Stomach (tissue), 9 donors: ENCODE data around the gene EMILIN1. TPM values are rescaled to one million over a fixed set of nuclear protein-coding genes. Genes with fewer than 3 reads are reported as not detected.

Source experiments
- DNase-seq, 2 donors: peaks; one replicate each; pipeline versions ENCODE4 v3.0.0 to v3.0.0-alpha.2; 2013 to 2019
- H3K27ac ChIP-seq, 5 donors: fragments of 200-600 bp in 4 of 5; sonication (generic) in 4 of 5; one replicate each; pipeline ENCODE4 v1.5.1; 2013 to 2019; ENCODE audit warnings: mild to moderate bottlenecking in 1 of 5, moderate library complexity in 1 of 5
- H3K27me3 ChIP-seq, 3 donors: fragments of 200-600 bp; sonication (generic); one replicate each; pipeline ENCODE4 v1.5.1; 2017 to 2019; ENCODE audit warnings: mixed run types in 1 of 3
- H3K36me3 ChIP-seq, 4 donors: fragments of 200-600 bp; sonication (generic); 1 replicate in 3 of 4; 2 replicates in 1 of 4; pipeline ENCODE4 v1.5.1; 2016 to 2019
- H3K4me1 ChIP-seq, 4 donors: fragments of 200-600 bp; sonication (generic); one replicate each; pipeline ENCODE4 v1.5.1; 2016 to 2019
- H3K4me3 ChIP-seq, 4 donors: fragments of 200-600 bp; sonication (generic) in 3 of 4; one replicate each; pipeline ENCODE4 v1.5.1; 2016 to 2019; ENCODE audit warnings: mild to moderate bottlenecking in 1 of 4
- H3K9me3 ChIP-seq, 4 donors: fragments of 200-600 bp; sonication (generic); one replicate each; pipeline ENCODE4 v1.5.1; 2016 to 2019
- EP300 ChIP-seq: sonication (generic); formaldehyde crosslinking; IDR thresholded peaks from one replicate; pipeline ENCODE4 v1.6.1; 2017; ENCODE audit warnings: antibody characterized with exemption
- POLR2A ChIP-seq, 4 donors: fragments of 450-650 bp; IDR thresholded peaks; one replicate each; pipeline ENCODE4 v1.6.1; 2016; ENCODE audit warnings: antibody characterized with exemption in 4 of 4, control low read depth in 2 of 4, mild to moderate bottlenecking in 1 of 4, moderate library complexity in 1 of 4
- POLR2AphosphoS5 ChIP-seq, 3 donors: sonication (generic); formaldehyde crosslinking; IDR thresholded peaks; one replicate each; pipeline ENCODE4 v1.6.1; 2016; ENCODE audit warnings: antibody characterized with exemption in 3 of 3
- WGBS, 5 donors: extraction: QIAGEN DNeasy Blood & Tissue Kit in 3 of 5; methylation state at CpG; one replicate each; pipeline versions ENCODE4 v1.1.5 to v1.1.7; 2013 to 2018; 5-methylcytosine and 5-hydroxymethylcytosine counted together
- intact Hi-C: fragments of 100-400 bp; cut with DNase I; formaldehyde crosslinking; loops from one replicate; pipeline ENCODE4 v1.15.1; 2023; ENCODE audit warnings: low total_unique reads
- polyA plus RNA-seq, 3 donors: library from polyadenylated mRNA; stranded (reverse); fragments of 200-250 nt; gene quantifications; one replicate each; pipeline ENCODE4 v1.2.3, GENCODE V29; 2013
- total RNA-seq, 5 donors: library from RNA; depleted of rRNA; stranded (reverse); fragments of >200 nt; gene quantifications; one replicate each; pipeline versions ENCODE4 v1.1.0 to v1.2.3, GENCODE V29; 2014 to 2016
- TF ChIP-seq, protein P1 (sequence below), 7 experiments: fragments of 450-650 bp in 4 of 7; fragments of 200-600 bp in 3 of 7; sonication (generic) in 3 of 7; IDR thresholded peaks; one replicate each; pipeline ENCODE4 v1.5.1; 2016 to 2019; ENCODE audit warnings: antibody characterized with exemption in 7 of 7, control low read depth in 2 of 7, mild to moderate bottlenecking in 1 of 7
- donor health status: healthy with polysubstance abuse.
- donor health status: Bipolar disorder and iron deficiency.
- donor health status: healthy.

Gene EMILIN1
- total and polyA plus RNA-seq, 8 donors, result 17.5 to 208 (median 52.1) TPM

DNA sequence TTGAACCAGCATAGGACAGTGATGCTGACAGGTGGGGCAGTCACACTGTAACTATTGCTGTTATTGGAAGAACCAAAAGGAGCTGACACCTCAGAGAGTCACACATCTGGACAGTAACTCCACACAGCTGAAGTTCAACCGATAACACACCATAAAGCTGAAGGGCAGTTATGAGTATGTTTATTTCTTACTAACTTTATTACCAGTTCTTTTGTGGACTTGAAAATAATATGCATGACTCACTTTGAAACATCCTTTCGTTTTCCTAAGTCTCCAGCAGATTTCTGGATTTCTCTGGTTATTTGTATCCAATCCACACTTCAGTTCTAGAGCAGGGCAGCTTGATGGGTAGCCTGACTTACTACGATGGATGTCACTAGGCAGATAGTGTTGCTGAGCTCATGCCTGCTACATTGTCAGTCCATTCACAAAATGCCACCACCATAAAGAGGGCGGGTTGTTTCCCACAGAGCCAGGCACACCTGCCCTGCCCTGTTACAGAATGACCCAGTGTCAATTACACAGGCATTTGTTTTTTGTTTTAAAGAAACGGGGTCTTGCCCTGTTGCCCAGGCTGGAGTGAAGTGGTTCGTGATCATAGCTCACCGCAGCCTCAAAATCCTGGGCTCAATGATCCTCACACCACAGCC lies 35.3 kb upstream of the EMILIN1 start:
- Histone ChIP-seq H3K27ac (no peak overlapping the region), H3K9me3 (no peaks in the 10 kb centered on the region), H3K4me1 (peaks cover 0 to 12% (median 0%) of the 10 kb centered on the region in 4 donors), H3K36me3 (peaks cover 33 to 50% (median 38%) of the 10 kb centered on the region in 4 donors), H3K27me3 (no peaks in the 10 kb centered on the region), H3K4me3 (no peak overlapping the region)
- 85 to 91% (median 88%) methylated on average over 7 of the region's 7 CpGs for WGBS, 5 donors
- TF ChIP-seq EP300 (no peak), POLR2A (IDR thresholded peaks at IDR 0.05) (no peak), POLR2AphosphoS5 (IDR thresholded peaks at IDR 0.05) (no peak)
- TF ChIP-seq, protein P1, sequence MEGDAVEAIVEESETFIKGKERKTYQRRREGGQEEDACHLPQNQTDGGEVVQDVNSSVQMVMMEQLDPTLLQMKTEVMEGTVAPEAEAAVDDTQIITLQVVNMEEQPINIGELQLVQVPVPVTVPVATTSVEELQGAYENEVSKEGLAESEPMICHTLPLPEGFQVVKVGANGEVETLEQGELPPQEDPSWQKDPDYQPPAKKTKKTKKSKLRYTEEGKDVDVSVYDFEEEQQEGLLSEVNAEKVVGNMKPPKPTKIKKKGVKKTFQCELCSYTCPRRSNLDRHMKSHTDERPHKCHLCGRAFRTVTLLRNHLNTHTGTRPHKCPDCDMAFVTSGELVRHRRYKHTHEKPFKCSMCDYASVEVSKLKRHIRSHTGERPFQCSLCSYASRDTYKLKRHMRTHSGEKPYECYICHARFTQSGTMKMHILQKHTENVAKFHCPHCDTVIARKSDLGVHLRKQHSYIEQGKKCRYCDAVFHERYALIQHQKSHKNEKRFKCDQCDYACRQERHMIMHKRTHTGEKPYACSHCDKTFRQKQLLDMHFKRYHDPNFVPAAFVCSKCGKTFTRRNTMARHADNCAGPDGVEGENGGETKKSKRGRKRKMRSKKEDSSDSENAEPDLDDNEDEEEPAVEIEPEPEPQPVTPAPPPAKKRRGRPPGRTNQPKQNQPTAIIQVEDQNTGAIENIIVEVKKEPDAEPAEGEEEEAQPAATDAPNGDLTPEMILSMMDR (IDR thresholded peaks at IDR 0.05), result no peak
- intact Hi-C loops, result no loop called here
- no peak for DNase-seq

DNA sequence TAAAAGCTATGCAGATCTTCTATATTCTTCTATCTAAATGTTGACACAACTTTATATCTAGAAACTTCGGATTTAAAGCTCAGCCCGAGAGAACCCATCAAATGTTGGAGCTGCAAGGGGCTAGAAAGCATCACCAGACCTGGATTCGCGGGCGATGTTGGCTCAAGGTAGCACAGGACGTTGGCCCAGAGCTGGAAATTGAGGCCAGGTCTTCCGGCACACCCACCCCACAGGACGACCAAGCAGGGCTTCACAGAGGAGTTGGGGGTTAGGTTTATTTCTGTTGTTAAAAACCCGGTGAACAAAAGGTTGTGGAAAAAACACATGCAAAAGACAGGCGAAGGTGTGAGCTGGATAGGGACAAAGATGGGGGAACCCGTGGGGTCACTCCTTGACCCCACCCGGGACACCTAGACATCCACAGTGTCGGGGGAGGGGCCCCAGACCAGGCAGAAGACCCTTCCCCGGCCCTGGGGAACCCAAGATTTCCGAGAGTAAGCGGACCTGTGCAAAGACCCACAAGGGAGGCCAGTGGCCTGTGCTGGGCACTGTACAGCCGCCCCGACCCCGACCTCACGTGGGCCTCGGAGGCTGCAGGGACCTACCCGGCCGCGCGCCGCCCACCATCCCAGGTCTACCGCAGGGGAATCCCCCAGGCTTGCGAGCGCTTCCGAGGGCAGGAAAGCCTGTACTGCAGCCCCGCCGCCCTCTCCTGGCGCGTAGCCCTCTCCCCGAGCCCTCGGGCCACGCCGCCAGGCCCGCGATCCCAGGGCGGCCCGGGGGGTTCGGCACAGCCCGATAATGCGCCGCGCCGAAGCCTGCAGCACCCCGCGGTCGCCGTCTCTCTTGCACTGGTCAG lies 28.8 kb upstream of the EMILIN1 start:
- Histone ChIP-seq H3K36me3 (peaks cover 7 to 18% (median 15%) of the 10 kb centered on the region in 4 donors), H3K27ac (peak overlapping the region; percentile 83 to 94 (median 92)), H3K27me3 (no peaks in the 10 kb centered on the region), H3K4me3 (peak overlapping the region; percentile 87 to 96 (median 92)), H3K4me1 (peaks cover 6 to 29% (median 25%) of the 10 kb centered on the region in 4 donors), H3K9me3 (no peaks in the 10 kb centered on the region)
- intact Hi-C loops, result no loop called here
- WGBS, 5 donors, result 10 to 31% (median 12%) methylated on average over 15 to 52 of the region's 52 CpGs
- TF ChIP-seq POLR2AphosphoS5 (IDR thresholded peaks at IDR 0.05), result no peak
- TF ChIP-seq POLR2A (IDR thresholded peaks at IDR 0.05), result no peak
- TF ChIP-seq, protein P1 (IDR thresholded peaks at IDR 0.05), result no peak
- TF ChIP-seq EP300, result no peak
- peak in 1 of 2 donors; percentile 80 for DNase-seq

- DNase-seq, result peak; percentile 93 to 98
- TF ChIP-seq POLR2AphosphoS5 (IDR thresholded peaks at IDR 0.05), result peak; percentile 4 to 86 (median 71)
- TF ChIP-seq, protein P1 (IDR thresholded peaks at IDR 0.05), result peak in 5 of 7 experiments; percentile 26 to 72 (median 39)
- TF ChIP-seq POLR2A (IDR thresholded peaks at IDR 0.05), result no peak
- peaks cover 13 to 26% (median 23%) of the 10 kb centered on the region in 4 donors for H3K36me3 ChIP-seq
- peak overlapping the region; percentile 87 to 96 (median 92) for H3K4me3 ChIP-seq
- intact Hi-C loops, result no loop called here
- H3K4me1 ChIP-seq, result peaks cover 6 to 29% (median 25%) of the 10 kb centered on the region in 4 donors
- peak overlapping the region; percentile 83 to 94 (median 92) for H3K27ac ChIP-seq
- H3K9me3 ChIP-seq, result no peaks in the 10 kb centered on the region
- WGBS, 5 donors, result 0 to 1% (median 0%) methylated on average over 27 to 48 of the region's 48 CpGs
- no peaks in the 10 kb centered on the region for H3K27me3 ChIP-seq
Observed at GRCh38 chr2:27050281-27050995, 28.0 kb upstream of the EMILIN1 start.
